ENCODE results near the gene RAD54L2. TPM values are rescaled to one million over a fixed set of nuclear protein-coding genes. Genes with fewer than 3 reads are reported as not detected.

Gene RAD54L2
- total and polyA plus RNA-seq, 2 experiments from 2014 or later: 10.8 to 17.5 TPM

DNA sequence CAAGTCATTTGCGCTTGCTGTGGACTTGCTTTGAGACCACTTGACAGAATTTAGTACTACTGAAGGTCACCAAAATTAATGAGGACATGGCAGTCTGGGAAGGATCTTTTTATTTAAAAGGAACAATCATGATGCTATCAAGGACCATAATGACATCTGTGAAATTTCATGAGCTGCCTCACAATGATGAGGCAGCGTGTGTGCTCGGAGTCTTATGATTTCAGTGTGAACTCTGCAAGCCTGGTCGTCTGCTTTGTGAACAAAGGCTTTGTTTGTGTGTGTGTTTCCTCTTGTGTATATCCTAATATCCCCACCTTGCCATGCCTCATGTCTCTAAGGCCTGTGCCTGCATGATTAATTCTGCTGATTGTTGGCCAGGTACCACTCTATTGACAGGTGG, 46.7 kb downstream of the RAD54L2 start:
- Histone ChIP-seq H3K4me3 (no peak overlapping the region), H3K4me2 (no peak overlapping the region), H3K4me1 (ENCODE audit: insufficient read depth) (peaks cover 4% of the 10 kb centered on the region), H3K9me3 (ENCODE audit: low read depth) (no peaks in the 10 kb centered on the region), H3K36me3 (replicated peaks; ENCODE audit: insufficient read depth, low read depth) (no peaks in the 10 kb centered on the region), H3K27ac (no peak overlapping the region), H3K79me2 (peaks cover 35% of the 10 kb centered on the region), H3K27me3 (no peaks in the 10 kb centered on the region), H4K20me1 (ENCODE audit: insufficient read depth, poor library complexity, severe bottlenecking) (no peaks in the 10 kb centered on the region), H3K9me2 (replicated peaks; ENCODE audit: insufficient read depth) (no peaks in the 10 kb centered on the region), H2AFZ (no peak overlapping the region)
- WGBS (ENCODE audit: low lambda C conversion rate, missing lambda C conversion rate): 79% methylated on average over 4 of the region's 4 CpGs
- DNase-seq (ENCODE audit: low spot score): no peak
- TF ChIP-seq, protein P1, sequence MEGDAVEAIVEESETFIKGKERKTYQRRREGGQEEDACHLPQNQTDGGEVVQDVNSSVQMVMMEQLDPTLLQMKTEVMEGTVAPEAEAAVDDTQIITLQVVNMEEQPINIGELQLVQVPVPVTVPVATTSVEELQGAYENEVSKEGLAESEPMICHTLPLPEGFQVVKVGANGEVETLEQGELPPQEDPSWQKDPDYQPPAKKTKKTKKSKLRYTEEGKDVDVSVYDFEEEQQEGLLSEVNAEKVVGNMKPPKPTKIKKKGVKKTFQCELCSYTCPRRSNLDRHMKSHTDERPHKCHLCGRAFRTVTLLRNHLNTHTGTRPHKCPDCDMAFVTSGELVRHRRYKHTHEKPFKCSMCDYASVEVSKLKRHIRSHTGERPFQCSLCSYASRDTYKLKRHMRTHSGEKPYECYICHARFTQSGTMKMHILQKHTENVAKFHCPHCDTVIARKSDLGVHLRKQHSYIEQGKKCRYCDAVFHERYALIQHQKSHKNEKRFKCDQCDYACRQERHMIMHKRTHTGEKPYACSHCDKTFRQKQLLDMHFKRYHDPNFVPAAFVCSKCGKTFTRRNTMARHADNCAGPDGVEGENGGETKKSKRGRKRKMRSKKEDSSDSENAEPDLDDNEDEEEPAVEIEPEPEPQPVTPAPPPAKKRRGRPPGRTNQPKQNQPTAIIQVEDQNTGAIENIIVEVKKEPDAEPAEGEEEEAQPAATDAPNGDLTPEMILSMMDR (IDR thresholded peaks at IDR 0.05; ENCODE audit: poor library complexity): no peak
- TF ChIP-seq EZH2phosphoT487 (IDR thresholded peaks at IDR 0.05; ENCODE audit: low read depth, severe bottlenecking, unreplicated experiment): no peak
- no peak for TF ChIP-seq EZH2 (IDR thresholded peaks at IDR 0.05; ENCODE audit: borderline replicate concordance)

DNA sequence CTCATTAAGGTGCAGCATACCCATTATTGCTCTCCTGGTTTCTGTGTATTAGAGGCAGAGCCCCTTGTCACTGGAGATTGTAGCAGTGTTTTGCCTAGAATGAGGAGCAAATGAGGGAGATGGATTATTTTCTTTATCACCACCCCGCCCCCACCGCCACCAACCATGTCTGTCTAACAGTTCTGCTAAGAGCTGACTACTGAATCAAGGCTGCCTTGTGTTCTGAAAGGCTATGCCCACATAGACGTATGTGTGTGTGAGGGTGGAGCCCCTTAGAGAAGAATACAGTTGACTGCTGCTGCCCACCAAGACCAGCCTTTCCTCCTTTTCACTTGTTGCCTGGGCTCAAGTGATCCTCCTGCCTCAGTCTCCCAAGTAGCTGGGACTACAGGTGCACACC, 47.4 kb downstream of the RAD54L2 start:
- no peaks in the 10 kb centered on the region for H3K27me3 ChIP-seq
- H3K4me3 ChIP-seq: no peak overlapping the region
- no peaks in the 10 kb centered on the region for H3K9me2 ChIP-seq (replicated peaks; ENCODE audit: insufficient read depth)
- no peak overlapping the region for H3K4me2 ChIP-seq
- no peak for TF ChIP-seq EZH2 (IDR thresholded peaks at IDR 0.05; ENCODE audit: borderline replicate concordance)
- TF ChIP-seq EZH2phosphoT487 (IDR thresholded peaks at IDR 0.05; ENCODE audit: low read depth, severe bottlenecking, unreplicated experiment): no peak
- TF ChIP-seq, protein P1 (IDR thresholded peaks at IDR 0.05; ENCODE audit: poor library complexity): no peak
- WGBS (ENCODE audit: low lambda C conversion rate, missing lambda C conversion rate): 95% methylated on average over 3 of the region's 3 CpGs
- peaks cover 4% of the 10 kb centered on the region for H3K4me1 ChIP-seq (ENCODE audit: insufficient read depth)
- peaks cover 35% of the 10 kb centered on the region for H3K79me2 ChIP-seq
- no peaks in the 10 kb centered on the region for H3K36me3 ChIP-seq (replicated peaks; ENCODE audit: insufficient read depth, low read depth)
- no peaks in the 10 kb centered on the region for H4K20me1 ChIP-seq (ENCODE audit: insufficient read depth, poor library complexity, severe bottlenecking)
- H2AFZ ChIP-seq: no peak overlapping the region
- no peak for DNase-seq (ENCODE audit: low spot score)
- no peak overlapping the region for H3K27ac ChIP-seq
- H3K9me3 ChIP-seq (ENCODE audit: low read depth): no peaks in the 10 kb centered on the region

Other genes starting within 250 kb of the RAD54L2 start
- gene MANF, start 153.4 kb upstream of the RAD54L2 start, total RNA-seq: 173 and 178 TPM in 2 replicates
- 224 and 225 TPM in 2 replicates for gene MANF, start 153.4 kb upstream of the RAD54L2 start, polyA plus RNA-seq
- 28.6 and 31.0 TPM in 2 replicates for gene RBM15B, start 147.4 kb upstream of the RAD54L2 start, total RNA-seq
- 30.6 and 33.3 TPM in 2 replicates for gene RBM15B, start 147.4 kb upstream of the RAD54L2 start, polyA plus RNA-seq
- 10.1 and 11.6 TPM in 2 replicates for gene DCAF1, start 38.7 kb upstream of the RAD54L2 start, total RNA-seq
- gene DCAF1, start 38.7 kb upstream of the RAD54L2 start, polyA plus RNA-seq: 4.6 and 5.4 TPM in 2 replicates
- gene TEX264, start 132.5 kb downstream of the RAD54L2 start, total RNA-seq: 57.4 and 59.6 TPM in 2 replicates
- gene TEX264, start 132.5 kb downstream of the RAD54L2 start, polyA plus RNA-seq: 98.7 and 103 TPM in 2 replicates
- gene GRM2, start 168.3 kb downstream of the RAD54L2 start, total RNA-seq: 0.27 TPM in 1 of 2 replicates, not detected in the other
- 0.10 TPM in 1 of 2 replicates, not detected in the other for gene GRM2, start 168.3 kb downstream of the RAD54L2 start, polyA plus RNA-seq
- gene IQCF6, start 240.5 kb downstream of the RAD54L2 start, total RNA-seq: not detected in 2 replicates
- not detected in 2 replicates for gene IQCF6, start 240.5 kb downstream of the RAD54L2 start, polyA plus RNA-seq